Mucosa of rectum (tissue), 2 donors: ENCODE data around the gene C7.
"Not testable (repeated sequence)": the region's sequence is repeated elsewhere in the genome, so short reads cannot be mapped to it uniquely, and the experiment has no call there.

Experiments used
- H3K27ac ChIP-seq, 2 donors: one replicate each; pipeline ENCODE4 v1.7.0; 2013; ENCODE audit warnings: inconsistent platforms in 2 of 2, low read depth in 2 of 2, low read length in 2 of 2
- H3K27me3 ChIP-seq, 2 donors: one replicate each; pipeline ENCODE4 v1.7.0; 2013; ENCODE audit warnings: low read length in 2 of 2; ENCODE audit not compliant: control insufficient read depth in 2 of 2, insufficient read depth in 2 of 2
- H3K36me3 ChIP-seq, 2 donors: one replicate each; pipeline ENCODE4 v1.7.0; 2013; ENCODE audit warnings: low read length in 2 of 2; ENCODE audit not compliant: control insufficient read depth in 2 of 2, insufficient read depth in 2 of 2
- H3K4me1 ChIP-seq, 2 donors: one replicate each; pipeline ENCODE4 v1.7.0; 2013; ENCODE audit warnings: low read length in 2 of 2, mild to moderate bottlenecking in 1 of 2; ENCODE audit not compliant: control insufficient read depth in 2 of 2, insufficient read depth in 2 of 2
- H3K4me3 ChIP-seq, 2 donors: one replicate each; pipeline ENCODE4 v1.7.0; 2013; ENCODE audit warnings: low read length in 2 of 2
- H3K9ac ChIP-seq, 2 donors: one replicate each; pipeline ENCODE4 v1.7.0; 2013; ENCODE audit warnings: low read length in 2 of 2, low read depth in 1 of 2, mild to moderate bottlenecking in 1 of 2
- H3K9me3 ChIP-seq, 2 donors: one replicate each; pipeline ENCODE4 v1.7.0; 2013; ENCODE audit warnings: low read length in 2 of 2; ENCODE audit not compliant: control insufficient read depth in 2 of 2
- donor health status: healthy.
- donor health status: Normal muscosa, but diverticular disease.

The C7 gene

GRCh38 chr5:41004931-41005330 lies 95.6 kb downstream of the C7 start:
- Histone ChIP-seq H3K9ac (no peak overlapping the region), H3K9me3 (no peaks in the 10 kb centered on the region), H3K27me3 (no peaks in the 10 kb centered on the region), H3K36me3 (no peaks in the 10 kb centered on the region), H3K4me3 (no peak overlapping the region), H3K27ac (no peak overlapping the region), H3K4me1 (no peaks in the 10 kb centered on the region)

- H3K36me3 ChIP-seq: no peaks in the 10 kb centered on the region
Measured at GRCh38 chr5:41009232-41009631, 99.9 kb downstream of the C7 start.

GRCh38 chr5:41010572-41010971 lies 101.3 kb downstream of the C7 start:
- no peak overlapping the region for H3K27ac ChIP-seq
- H3K9me3 ChIP-seq: no peaks in the 10 kb centered on the region
- H3K36me3 ChIP-seq: no peaks in the 10 kb centered on the region
- no peaks in the 10 kb centered on the region for H3K27me3 ChIP-seq
- H3K4me1 ChIP-seq: no peaks in the 10 kb centered on the region
- no peak overlapping the region for H3K4me3 ChIP-seq
- H3K9ac ChIP-seq: no peak overlapping the region

More at GRCh38 chr5:41009232-41009631, 99.9 kb downstream of the C7 start:
- H3K27ac ChIP-seq: no peak overlapping the region
- H3K9ac ChIP-seq: no peak overlapping the region
- H3K4me3 ChIP-seq: no peak overlapping the region
- H3K27me3 ChIP-seq: no peaks in the 10 kb centered on the region
- no peaks in the 10 kb centered on the region for H3K9me3 ChIP-seq
- H3K4me1 ChIP-seq: no peaks in the 10 kb centered on the region

- H3K4me3 ChIP-seq: no peak overlapping the region
- no peaks in the 10 kb centered on the region for H3K36me3 ChIP-seq
- no peaks in the 10 kb centered on the region for H3K9me3 ChIP-seq
- H3K4me1 ChIP-seq: no peaks in the 10 kb centered on the region
- no peak overlapping the region for H3K9ac ChIP-seq
- no peak overlapping the region for H3K27ac ChIP-seq
- H3K27me3 ChIP-seq: no peaks in the 10 kb centered on the region
Measured at GRCh38 chr5:41012318-41012717, 103.0 kb downstream of the C7 start.

- not testable (repeated sequence) for H3K27me3 ChIP-seq, H3K4me3 ChIP-seq, H3K27ac ChIP-seq, H3K9ac ChIP-seq, H3K36me3 ChIP-seq, H3K9me3 ChIP-seq, H3K4me1 ChIP-seq
Measured at GRCh38 chr5:41022600-41022999, 113.3 kb downstream of the C7 start.
